Activated naive CD8-positive, alpha-beta T cell treated with anti-CD3 and anti-CD28 coated beads, Interleukin-2, amount 50 U/mL, for 24 hours (primary cell): ENCODE results near the gene HBG1.
"Not testable (repeated sequence)": the region's sequence is repeated elsewhere in the genome, so short reads cannot be mapped to it uniquely, and the experiment has no call there.

Experiments
- ATAC-seq: fragments of 150-1000 bp; cut with Tn5 transposase; one replicate; pipeline ENCODE4 v1.10.0; 2021
- DNase-seq: peaks from one replicate; pipeline ENCODE4 v3.0.0; 2021
- H3K27ac Mint-ChIP-seq: one replicate; pipeline ENCODE4 v1.8.0; 2021; ENCODE audit warnings: mild to moderate bottlenecking, mixed read lengths
- H3K27me3 Mint-ChIP-seq: one replicate; pipeline ENCODE4 v1.8.0; 2021; ENCODE audit warnings: mixed read lengths
- H3K36me3 Mint-ChIP-seq: one replicate; pipeline ENCODE4 v1.8.0; 2021; ENCODE audit warnings: low read depth, mixed read lengths
- H3K4me1 Mint-ChIP-seq: one replicate; pipeline ENCODE4 v1.8.0; 2021; ENCODE audit warnings: mixed read lengths
- H3K4me3 Mint-ChIP-seq: one replicate; pipeline ENCODE4 v1.8.0; 2021; ENCODE audit warnings: mild to moderate bottlenecking, moderate library complexity, mixed read lengths
- H3K9me3 Mint-ChIP-seq: one replicate; pipeline ENCODE4 v1.8.0; 2021; ENCODE audit warnings: mixed read lengths

The HBG1 gene

GRCh38 chr11:5249807-5250396, at the start of gene HBG1:
HBG1 (minus strand) TSS chr11:5249857; CDS start chr11:5249804, 53 bp downstream.
- not testable (repeated sequence) for ATAC-seq, H3K9me3 Mint-ChIP-seq, H3K4me1 Mint-ChIP-seq, DNase-seq, H3K27ac Mint-ChIP-seq, H3K4me3 Mint-ChIP-seq, H3K36me3 Mint-ChIP-seq, H3K27me3 Mint-ChIP-seq

- Mint-ChIP-seq H3K27ac (no peak overlapping the region), H3K9me3 (no peaks in the 10 kb centered on the region), H3K4me3 (no peak overlapping the region), H3K4me1 (no peaks in the 10 kb centered on the region), H3K36me3 (no peaks in the 10 kb centered on the region), H3K27me3 (peaks cover 1% of the 10 kb centered on the region)
- ATAC-seq: no peak
- DNase-seq: no peak
Observed at GRCh38 chr11:5298451-5298850, 48.8 kb upstream of the HBG1 start.

- Mint-ChIP-seq H3K36me3 (no peaks in the 10 kb centered on the region), H3K4me3 (no peak overlapping the region), H3K27me3 (peaks cover 1% of the 10 kb centered on the region), H3K4me1 (no peaks in the 10 kb centered on the region), H3K27ac (no peak overlapping the region), H3K9me3 (no peaks in the 10 kb centered on the region)
- no peak for DNase-seq
- ATAC-seq: no peak
Observed at GRCh38 chr11:5297721-5298323, 48.2 kb upstream of the HBG1 start.

- not testable (repeated sequence) for H3K27me3 Mint-ChIP-seq, H3K4me3 Mint-ChIP-seq, H3K27ac Mint-ChIP-seq, H3K4me1 Mint-ChIP-seq, DNase-seq, H3K9me3 Mint-ChIP-seq, H3K36me3 Mint-ChIP-seq, ATAC-seq
Observed at GRCh38 chr11:5294342-5294995, 44.8 kb upstream of the HBG1 start.

GRCh38 chr11:5293028-5293427, 43.4 kb upstream of the HBG1 start:
- Mint-ChIP-seq H3K9me3 (no peaks in the 10 kb centered on the region), H3K36me3 (no peaks in the 10 kb centered on the region), H3K27ac (no peak overlapping the region), H3K4me1 (no peaks in the 10 kb centered on the region), H3K4me3 (no peak overlapping the region), H3K27me3 (no peaks in the 10 kb centered on the region)
- ATAC-seq (no peak), DNase-seq (no peak)

GRCh38 chr11:5291207-5291838, 41.7 kb upstream of the HBG1 start:
- Mint-ChIP-seq H3K27me3 (no peaks in the 10 kb centered on the region), H3K9me3 (no peaks in the 10 kb centered on the region), H3K4me3 (no peak overlapping the region), H3K4me1 (no peaks in the 10 kb centered on the region), H3K36me3 (no peaks in the 10 kb centered on the region), H3K27ac (no peak overlapping the region)
- ATAC-seq (no peak), DNase-seq (no peak)

GRCh38 chr11:5290106-5290505, 40.4 kb upstream of the HBG1 start:
- no peaks in the 10 kb centered on the region for H3K36me3 Mint-ChIP-seq
- no peaks in the 10 kb centered on the region for H3K9me3 Mint-ChIP-seq
- H3K4me3 Mint-ChIP-seq: no peak overlapping the region
- no peak overlapping the region for H3K27ac Mint-ChIP-seq
- DNase-seq (no peak), ATAC-seq (no peak)
- H3K4me1 Mint-ChIP-seq: no peaks in the 10 kb centered on the region
- H3K27me3 Mint-ChIP-seq: no peaks in the 10 kb centered on the region

- no peak for ATAC-seq
- Mint-ChIP-seq H3K27me3 (no peaks in the 10 kb centered on the region), H3K36me3 (no peaks in the 10 kb centered on the region), H3K4me1 (no peaks in the 10 kb centered on the region), H3K27ac (no peak overlapping the region), H3K4me3 (no peak overlapping the region), H3K9me3 (no peaks in the 10 kb centered on the region)
- DNase-seq: no peak
Observed at GRCh38 chr11:5289696-5290095, 40.0 kb upstream of the HBG1 start.

GRCh38 chr11:5288906-5289550, 39.4 kb upstream of the HBG1 start:
- Mint-ChIP-seq H3K27me3 (no peaks in the 10 kb centered on the region), H3K36me3 (no peaks in the 10 kb centered on the region)

GRCh38 chr11:5288108-5288905, 38.6 kb upstream of the HBG1 start:
- no peaks in the 10 kb centered on the region for H3K27me3 Mint-ChIP-seq
- H3K4me3 Mint-ChIP-seq: no peak overlapping the region
- no peaks in the 10 kb centered on the region for H3K9me3 Mint-ChIP-seq
- no peak overlapping the region for H3K27ac Mint-ChIP-seq
- DNase-seq (no peak), ATAC-seq (no peak)
- H3K36me3 Mint-ChIP-seq: no peaks in the 10 kb centered on the region
- H3K4me1 Mint-ChIP-seq: no peaks in the 10 kb centered on the region

More at GRCh38 chr11:5288906-5289550, 39.4 kb upstream of the HBG1 start:
- Mint-ChIP-seq H3K9me3 (no peaks in the 10 kb centered on the region), H3K4me1 (no peaks in the 10 kb centered on the region), H3K4me3 (no peak overlapping the region), H3K27ac (no peak overlapping the region)
- ATAC-seq (no peak), DNase-seq (no peak)

- ATAC-seq (no peak), DNase-seq (no peak)
- H3K4me3 Mint-ChIP-seq: no peak overlapping the region
- no peaks in the 10 kb centered on the region for H3K9me3 Mint-ChIP-seq
- no peaks in the 10 kb centered on the region for H3K4me1 Mint-ChIP-seq
- no peaks in the 10 kb centered on the region for H3K27me3 Mint-ChIP-seq
- no peaks in the 10 kb centered on the region for H3K36me3 Mint-ChIP-seq
- no peak overlapping the region for H3K27ac Mint-ChIP-seq
Observed at GRCh38 chr11:5286901-5287300, 37.2 kb upstream of the HBG1 start.

GRCh38 chr11:5286351-5286750, 36.7 kb upstream of the HBG1 start:
- no peaks in the 10 kb centered on the region for H3K36me3 Mint-ChIP-seq
- H3K27ac Mint-ChIP-seq: no peak overlapping the region
- H3K9me3 Mint-ChIP-seq: no peaks in the 10 kb centered on the region
- ATAC-seq (no peak), DNase-seq (no peak)
- no peaks in the 10 kb centered on the region for H3K4me1 Mint-ChIP-seq
- H3K27me3 Mint-ChIP-seq: no peaks in the 10 kb centered on the region
- H3K4me3 Mint-ChIP-seq: no peak overlapping the region

GRCh38 chr11:5285703-5286340, 36.2 kb upstream of the HBG1 start:
- H3K4me3 Mint-ChIP-seq: no peak overlapping the region
- DNase-seq: no peak
- no peaks in the 10 kb centered on the region for H3K36me3 Mint-ChIP-seq

GRCh38 chr11:5284637-5285036, 35.0 kb upstream of the HBG1 start:
- H3K9me3 Mint-ChIP-seq: no peaks in the 10 kb centered on the region
- peaks cover 2% of the 10 kb centered on the region for H3K27me3 Mint-ChIP-seq
- no peak for DNase-seq
- no peaks in the 10 kb centered on the region for H3K36me3 Mint-ChIP-seq
- no peak overlapping the region for H3K27ac Mint-ChIP-seq
- no peak overlapping the region for H3K4me3 Mint-ChIP-seq
- ATAC-seq: no peak
- no peaks in the 10 kb centered on the region for H3K4me1 Mint-ChIP-seq

More at GRCh38 chr11:5285703-5286340, 36.2 kb upstream of the HBG1 start:
- Mint-ChIP-seq H3K4me1 (no peaks in the 10 kb centered on the region), H3K27ac (no peak overlapping the region), H3K9me3 (no peaks in the 10 kb centered on the region), H3K27me3 (no peaks in the 10 kb centered on the region)
- ATAC-seq: no peak
